ENCODE data around the gene CRYBB3. TPM values are rescaled to one million over a fixed set of nuclear protein-coding genes. Genes with fewer than 3 reads are reported as not detected.

Gene CRYBB3
- total and polyA plus RNA-seq, 11 donors: 0.36 to 0.37 TPM; not detected in 9

GRCh38 chr22:25210793-25211192 is 11.1 kb downstream of the CRYBB3 start:
- Histone ChIP-seq H3K4me1 (no peaks in the 10 kb centered on the region), H3K27ac (no peak overlapping the region), H3K4me3 (no peak overlapping the region), H3K9me3 (peaks cover 0 to 10% (median 0%) of the 10 kb centered on the region in 12 donors), H3K27me3 (peaks cover 0 to 4% (median 0%) of the 10 kb centered on the region in 9 donors), H3K36me3 (no peaks in the 10 kb centered on the region)
- ATAC-seq (no peak), DNase-seq (no peak)
- intact Hi-C loops (cut with DNase I): loop anchor here in 1 of 10 donors (10.0 kb wide), 1 partner anchor 124 kb away; no protein-coding TSS in a partner anchor
- TF ChIP-seq CTCF (IDR thresholded peaks at IDR 0.05): no peak
- TF ChIP-seq POLR2A (IDR thresholded peaks at IDR 0.05): no peak
- 85 to 97% (median 86%) methylated on average over 3 of the region's 3 CpGs for WGBS, 4 donors

- H3K27me3 ChIP-seq: peaks cover 0 to 4% (median 0%) of the 10 kb centered on the region in 9 donors
- WGBS, 4 donors: 38 to 52% (median 42%) methylated on average over 3 of the region's 3 CpGs
These were observed 12.7 kb downstream of the CRYBB3 start for GRCh38 chr22:25212337-25212736.

DNA sequence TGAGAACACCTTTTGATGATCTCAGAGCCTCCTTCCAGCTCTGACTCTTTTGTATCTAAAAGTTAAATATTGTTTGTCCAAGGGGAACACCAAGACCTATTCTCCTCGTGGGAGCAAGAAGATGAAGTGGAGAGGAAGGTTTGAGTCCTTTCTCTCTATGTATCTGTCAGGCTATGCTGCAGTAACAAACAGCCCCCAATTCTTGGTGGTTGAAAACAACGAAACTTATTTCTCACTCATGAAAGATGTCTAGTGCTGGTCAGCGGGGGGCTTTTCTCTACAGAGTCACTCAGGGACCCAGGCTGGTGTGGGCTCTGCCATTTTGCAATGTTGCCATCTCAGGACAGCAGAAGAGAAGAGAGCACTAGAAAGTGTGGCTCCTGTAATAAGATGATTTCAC is 13.6 kb downstream of the CRYBB3 start:
- H3K9me3 ChIP-seq: peaks cover 0 to 10% (median 0%) of the 10 kb centered on the region in 12 donors
- WGBS, 4 donors: 77 to 83% (median 80%) methylated on average over 3 of the region's 3 CpGs
- no peak overlapping the region for H3K4me3 ChIP-seq
- no peak for DNase-seq
- H3K27me3 ChIP-seq: peaks cover 0 to 4% (median 0%) of the 10 kb centered on the region in 9 donors
- ATAC-seq: no peak
- TF ChIP-seq POLR2A (IDR thresholded peaks at IDR 0.05): no peak
- TF ChIP-seq CTCF (IDR thresholded peaks at IDR 0.05): no peak
- no peaks in the 10 kb centered on the region for H3K4me1 ChIP-seq
- intact Hi-C loops (cut with DNase I): loop anchor here in 1 of 10 donors (10.0 kb wide), 1 partner anchor 122 kb away; no protein-coding TSS in a partner anchor
- no peaks in the 10 kb centered on the region for H3K36me3 ChIP-seq
- no peak overlapping the region for H3K27ac ChIP-seq

More at GRCh38 chr22:25212337-25212736, 12.7 kb downstream of the CRYBB3 start:
- no peak overlapping the region for H3K27ac ChIP-seq
- no peak for TF ChIP-seq CTCF (IDR thresholded peaks at IDR 0.05)
- no peak for TF ChIP-seq POLR2A (IDR thresholded peaks at IDR 0.05)
- intact Hi-C loops (cut with DNase I): loop anchor here in 1 of 10 donors (10.0 kb wide), 1 partner anchor 122 kb away; no protein-coding TSS in a partner anchor
- ATAC-seq (no peak), DNase-seq (no peak)
- no peaks in the 10 kb centered on the region for H3K4me1 ChIP-seq
- no peak overlapping the region for H3K4me3 ChIP-seq
- no peaks in the 10 kb centered on the region for H3K36me3 ChIP-seq
- peaks cover 0 to 10% (median 0%) of the 10 kb centered on the region in 12 donors for H3K9me3 ChIP-seq

GRCh38 chr22:25216230-25216629 is 16.6 kb downstream of the CRYBB3 start:
- intact Hi-C loops (cut with DNase I): loop anchor here in 1 of 10 donors (10.0 kb wide), 1 partner anchor 119 kb away; no protein-coding TSS in a partner anchor
- Histone ChIP-seq H3K27me3 (peaks cover 0 to 16% (median 3%) of the 10 kb centered on the region in 9 donors), H3K27ac (no peak overlapping the region), H3K36me3 (no peaks in the 10 kb centered on the region), H3K9me3 (peaks cover 0 to 10% (median 0%) of the 10 kb centered on the region in 12 donors), H3K4me3 (no peak overlapping the region), H3K4me1 (no peaks in the 10 kb centered on the region)
- 69 to 84% (median 74%) methylated on average over 2 of the region's 2 CpGs for WGBS, 4 donors
- TF ChIP-seq POLR2A (IDR thresholded peaks at IDR 0.05) (no peak), CTCF (IDR thresholded peaks at IDR 0.05) (no peak)
- DNase-seq: no peak
- ATAC-seq: no peak

Measured in heart left ventricle (tissue), 16 donors.